Measurements from ENCODE around the gene HSPA14.

DNA sequence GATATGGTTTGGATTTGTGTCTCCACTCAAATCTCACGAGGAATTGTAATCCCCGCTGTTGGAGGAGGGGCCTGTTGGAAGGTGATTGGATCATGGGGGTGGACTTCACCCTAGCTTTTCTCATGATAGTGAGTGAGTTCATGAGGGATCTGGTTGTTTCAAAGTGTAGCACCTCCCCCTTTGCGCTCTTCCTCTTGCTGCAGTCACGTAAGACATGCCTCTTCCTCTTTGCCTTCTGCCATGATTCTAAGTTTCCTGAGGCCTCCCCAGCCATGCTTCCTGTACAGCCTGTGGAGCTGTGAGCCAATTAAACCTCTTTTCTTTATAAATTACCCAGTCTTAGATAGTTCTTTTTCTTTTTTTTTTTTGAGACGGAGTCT, 17.3 kb upstream of the HSPA14 start:
- TF ChIP-seq CTCF (IDR thresholded peaks at IDR 0.05; ENCODE audit: low read depth, low read length) = no peak
- no peak for TF ChIP-seq EZH2phosphoT487 (IDR thresholded peaks at IDR 0.05; ENCODE audit: low read depth)

Data from OCI-LY3 (cell line).